HepG2 (cell line): ENCODE results near the gene LGALS3. TPM values are rescaled to one million over a fixed set of nuclear protein-coding genes. Genes with fewer than 3 reads are reported as not detected.

Experiments
- ATAC-seq: fragments of 200-7000 bp; cut with Tn5 transposase; 3 replicates; pipeline ENCODE4 v1.9.1; 2020; ENCODE audit warnings: mild to moderate bottlenecking, moderate library complexity
- BruUV-seq: library from RNA; stranded (reverse); fragments of 400-500 nt; replicated peaks from 2 replicates; lab custom pipeline; 2021; lab: Mats Ljungman, UMichigan
- CTCF ChIA-PET: fragments of 300-600 bp; formaldehyde crosslinking; extraction: SDS; loops from one replicate; lab custom pipeline; 2021; ENCODE audit warnings: low total read pairs, inconsistent platforms, low intra/inter-chr PET ratio; lab: Yijun Ruan, JAX
- POLR2A ChIA-PET: fragments of 350-600 bp; sonication (Branson Sonifier 250); formaldehyde crosslinking; loops from one replicate; lab custom pipeline; 2020; ENCODE audit warnings: antibody characterized with exemption, inconsistent platforms; lab: Yijun Ruan, JAX
- DNase-seq: peaks from one replicate; pipeline ENCODE4 v3.0.0-alpha.2; 2015; ENCODE audit warnings: low spot score
- FAIRE-seq: peaks from 3 replicates; lab custom pipeline; 2011; peaks lifted over from hg19 to GRCh38; lab: Jason Lieb, UNC
- H2AFZ ChIP-seq: one replicate; pipeline ENCODE4 v1.6.1; 2011; ENCODE audit warnings: low read length, inconsistent platforms
- H3K27ac ChIP-seq: fragments of 300-600 bp; 3 replicates; pipeline ENCODE4 v1.8.0; 2011; ENCODE audit warnings: mixed run types, mild to moderate bottlenecking, mixed read lengths, low read length, inconsistent platforms; ENCODE audit not compliant: insufficient read depth; ENCODE audit errors: extremely low read length
- H3K27me3 ChIP-seq, 2 experiments: fragments of 200-600 bp in 1 of 2; 2 replicates in 1 of 2; 3 replicates in 1 of 2; pipeline versions ENCODE4 v1.6.0 to v1.8.0; 2011; ENCODE audit warnings: low read length in 2 of 2, mild to moderate bottlenecking in 2 of 2, moderate library complexity in 2 of 2, inconsistent platforms in 1 of 2; ENCODE audit not compliant: insufficient read depth in 2 of 2, control insufficient read depth in 1 of 2
- H3K36me3 ChIP-seq, 2 experiments: fragments of 200-600 bp in 1 of 2; replicated peaks in 1 of 2; 2 replicates in 1 of 2; 3 replicates in 1 of 2; pipeline versions ENCODE4 v1.5.1 to v1.8.0; 2011; ENCODE audit warnings: low read length in 2 of 2, inconsistent platforms in 1 of 2; ENCODE audit not compliant: insufficient read depth in 2 of 2, control insufficient read depth in 1 of 2
- H3K4me1 ChIP-seq: 2 replicates; pipeline ENCODE4 v1.5.1; 2012; ENCODE audit warnings: low read length, inconsistent platforms; ENCODE audit not compliant: insufficient read depth
- H3K4me2 ChIP-seq: 2 replicates; pipeline ENCODE4 v1.6.0; 2011; ENCODE audit warnings: low read depth, low read length, inconsistent platforms
- H3K4me3 ChIP-seq, 3 experiments: fragments of 200-600 bp in 1 of 3; sonication (generic), shearing (Covaris generic) in 1 of 3; replicated peaks in 1 of 3; 2 replicates each; pipeline ENCODE4 v1.5.1; 2011 to 2016; ENCODE audit warnings: low read length in 3 of 3, inconsistent platforms in 2 of 3, low read depth in 2 of 3, mild to moderate bottlenecking in 2 of 3, control low read depth in 1 of 3, mixed read lengths in 1 of 3; ENCODE audit not compliant: insufficient read depth in 1 of 3
- H3K79me2 ChIP-seq: one replicate; pipeline ENCODE4 v1.6.1; 2011; ENCODE audit warnings: low read length, inconsistent platforms; ENCODE audit not compliant: insufficient read depth
- H3K9ac ChIP-seq: 2 replicates; pipeline ENCODE4 v1.6.0; 2011; ENCODE audit warnings: mild to moderate bottlenecking, low read depth, low read length, inconsistent platforms; ENCODE audit not compliant: insufficient read depth
- H3K9me3 ChIP-seq: 2 replicates; pipeline ENCODE4 v1.5.1; 2012; ENCODE audit warnings: mild to moderate bottlenecking, low read length
- H4K20me1 ChIP-seq: 2 replicates; pipeline ENCODE4 v1.6.0; 2011; ENCODE audit warnings: inconsistent platforms, mild to moderate bottlenecking, low read length, moderate library complexity; ENCODE audit not compliant: insufficient read depth
- STAG1 ChIP-seq: sonication (generic); formaldehyde crosslinking; IDR thresholded peaks from 2 replicates; pipeline ENCODE4 v1.4.0; 2020; ENCODE audit warnings: missing genetic modification reagents
- SYNCRIP ChIP-seq: fragments of 200-400 bp; formaldehyde crosslinking; IDR thresholded peaks from 2 replicates; pipeline ENCODE4 v1.6.1; 2018; ENCODE audit warnings: mild to moderate bottlenecking, low read depth, low read length; ENCODE audit not compliant: insufficient read depth
- TP53 ChIP-seq: sonication (generic); formaldehyde crosslinking; conservative IDR thresholded peaks from 2 replicates; pipeline ENCODE4 v1.4.0; 2020; ENCODE audit warnings: missing genetic modification reagents
- ZNF34 ChIP-seq: sonication (generic); formaldehyde crosslinking; IDR thresholded peaks from 2 replicates; pipeline ENCODE4 v1.4.0; 2020; ENCODE audit warnings: mild to moderate bottlenecking, missing genetic modification reagents, borderline replicate concordance
- ZNF44 ChIP-seq: sonication (generic); formaldehyde crosslinking; IDR thresholded peaks from 2 replicates; pipeline ENCODE4 v1.5.1; 2020; ENCODE audit warnings: mild to moderate bottlenecking, missing genetic modification reagents
- ZNF557 ChIP-seq: sonication (generic); formaldehyde crosslinking; IDR thresholded peaks from 2 replicates; pipeline ENCODE4 v1.4.0; 2020; ENCODE audit warnings: missing genetic modification reagents
- in situ Hi-C: cut with HindIII; loops from 2 replicates; pipeline ENCODE4 v1.10.0; 2017; ENCODE audit warnings: low pct_unique_long_range_greater_than_20kb; ENCODE audit not compliant: extremely low pct_ligation_motif_present
- intact Hi-C: fragments of 100-400 bp; cut with micrococcal nuclease; formaldehyde crosslinking; loops from one replicate; pipeline ENCODE4 v1.10.0; 2022; ENCODE audit not compliant: unreplicated experiment
- polyA plus RNA-seq, 8 experiments: library from polyadenylated mRNA; depleted of rRNA in 3 of 8; stranded (reverse) in 7 of 8; unstranded in 1 of 8; fragments of >200 nt; fragmentation: Illumina TruSeq in 4 of 8; extraction: Trizol in 4 of 8; gene quantifications; 2 replicates each; pipeline versions ENCODE4 v1.2.1 to v1.2.3, GENCODE V29; 2011 to 2016; ENCODE audit warnings: low read depth in 4 of 8, missing spikeins in 1 of 8, mixed read lengths in 1 of 8; ENCODE audit not compliant: insufficient read depth in 1 of 8
- total RNA-seq, 5 experiments: library from RNA; depleted of rRNA; stranded (reverse); fragments of >200 nt; fragmentation: Illumina TruSeq; extraction: Trizol; gene quantifications; 2 replicates each; pipeline ENCODE4 v1.2.3, GENCODE V29; 2016; ENCODE audit warnings: low read depth in 1 of 5
- TF ChIP-seq, protein P1 (sequence below): sonication (generic); formaldehyde crosslinking; IDR thresholded peaks from 2 replicates; pipeline ENCODE4 v1.4.0; 2020; ENCODE audit warnings: missing genetic modification reagents, borderline replicate concordance
- TF ChIP-seq, protein P2 (sequence below): sonication (generic); formaldehyde crosslinking; IDR thresholded peaks from 2 replicates; pipeline ENCODE4 v1.4.0; 2020; ENCODE audit warnings: missing genetic modification reagents
- TF ChIP-seq, protein P3 (sequence below): conservative IDR thresholded peaks from 2 replicates; pipeline ENCODE4 v1.6.1; 2018; ENCODE audit warnings: missing genetic modification reagents

Gene LGALS3
- total and polyA plus RNA-seq, 2 of the 13 experiments (the other 11 are each of a cell fraction or from before 2014, with no cell fraction given), result 5.0 to 97.4 TPM

DNA sequence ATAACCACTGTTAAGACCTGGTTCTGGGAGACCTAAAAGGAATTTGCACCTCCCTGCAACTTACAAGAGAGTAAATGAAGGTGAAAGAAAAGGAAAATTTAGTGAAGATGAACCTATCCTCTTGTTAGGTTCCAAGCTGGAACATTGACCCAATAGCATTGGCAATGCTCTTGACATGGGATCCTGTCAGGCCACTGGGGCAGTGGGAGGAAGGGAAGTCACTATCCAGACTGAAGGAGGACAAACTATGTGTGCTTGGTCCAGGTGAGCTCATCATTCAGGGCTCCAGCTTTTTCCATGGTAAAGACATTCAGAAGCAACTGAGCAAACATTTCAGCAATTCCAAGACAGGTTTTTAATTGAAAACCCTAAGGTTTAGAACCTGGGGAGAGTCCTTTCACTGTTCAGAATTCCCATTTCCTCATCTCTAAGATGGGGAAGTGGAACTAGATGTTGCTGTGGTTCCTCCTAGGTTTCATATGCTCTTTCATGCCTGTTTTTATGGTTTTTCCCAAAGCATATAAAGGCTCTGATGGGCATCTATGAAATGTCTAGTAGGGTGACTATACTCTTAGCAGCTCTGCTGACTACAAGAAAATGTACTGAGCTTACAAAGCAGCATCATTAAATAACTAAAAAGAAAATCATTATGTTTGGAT is 44.5 kb upstream of the LGALS3 start:
- 0 out of 2 replicates have a peak, but pooled peaks cover 4% of the 10 kb centered on the region for H3K4me1 ChIP-seq
- DNase-seq, result no peak
- no peaks in the 10 kb centered on the region for H3K9me3 ChIP-seq
- H3K9ac ChIP-seq, result no peak overlapping the region
- H3K4me2 ChIP-seq, result no peak overlapping the region
- no peaks in the 10 kb centered on the region for H4K20me1 ChIP-seq
- CTCF ChIA-PET, result no interaction called here
- H3K79me2 ChIP-seq, result no peaks in the 10 kb centered on the region
- BruUV-seq, result no TSS peak
- no peaks in the 10 kb centered on the region for H3K36me3 ChIP-seq
- no peak overlapping the region for H3K4me3 ChIP-seq
- no peaks in the 10 kb centered on the region for H3K27me3 ChIP-seq
- ATAC-seq, result no peak
- no peak overlapping the region for H2AFZ ChIP-seq
- no peak overlapping the region for H3K27ac ChIP-seq
- POLR2A ChIA-PET, result interaction anchor here (1.1 kb wide), 1 partner anchor 33 kb away, joined by 3 read pairs; the partner anchor contains the start of gene MAPK1IP1L
- in situ Hi-C loops, result no loop called here
- intact Hi-C loops, result no loop called here
- FAIRE-seq, result no peak
- TF ChIP-seq ZNF34 (CRISPR knock-in tag) (no peak), ZNF557 (CRISPR knock-in tag) (no peak), STAG1 (CRISPR knock-in tag) (no peak), SYNCRIP (no peak), ZNF44 (CRISPR knock-in tag) (no peak), TP53 (no peak)
- TF ChIP-seq, protein P1, sequence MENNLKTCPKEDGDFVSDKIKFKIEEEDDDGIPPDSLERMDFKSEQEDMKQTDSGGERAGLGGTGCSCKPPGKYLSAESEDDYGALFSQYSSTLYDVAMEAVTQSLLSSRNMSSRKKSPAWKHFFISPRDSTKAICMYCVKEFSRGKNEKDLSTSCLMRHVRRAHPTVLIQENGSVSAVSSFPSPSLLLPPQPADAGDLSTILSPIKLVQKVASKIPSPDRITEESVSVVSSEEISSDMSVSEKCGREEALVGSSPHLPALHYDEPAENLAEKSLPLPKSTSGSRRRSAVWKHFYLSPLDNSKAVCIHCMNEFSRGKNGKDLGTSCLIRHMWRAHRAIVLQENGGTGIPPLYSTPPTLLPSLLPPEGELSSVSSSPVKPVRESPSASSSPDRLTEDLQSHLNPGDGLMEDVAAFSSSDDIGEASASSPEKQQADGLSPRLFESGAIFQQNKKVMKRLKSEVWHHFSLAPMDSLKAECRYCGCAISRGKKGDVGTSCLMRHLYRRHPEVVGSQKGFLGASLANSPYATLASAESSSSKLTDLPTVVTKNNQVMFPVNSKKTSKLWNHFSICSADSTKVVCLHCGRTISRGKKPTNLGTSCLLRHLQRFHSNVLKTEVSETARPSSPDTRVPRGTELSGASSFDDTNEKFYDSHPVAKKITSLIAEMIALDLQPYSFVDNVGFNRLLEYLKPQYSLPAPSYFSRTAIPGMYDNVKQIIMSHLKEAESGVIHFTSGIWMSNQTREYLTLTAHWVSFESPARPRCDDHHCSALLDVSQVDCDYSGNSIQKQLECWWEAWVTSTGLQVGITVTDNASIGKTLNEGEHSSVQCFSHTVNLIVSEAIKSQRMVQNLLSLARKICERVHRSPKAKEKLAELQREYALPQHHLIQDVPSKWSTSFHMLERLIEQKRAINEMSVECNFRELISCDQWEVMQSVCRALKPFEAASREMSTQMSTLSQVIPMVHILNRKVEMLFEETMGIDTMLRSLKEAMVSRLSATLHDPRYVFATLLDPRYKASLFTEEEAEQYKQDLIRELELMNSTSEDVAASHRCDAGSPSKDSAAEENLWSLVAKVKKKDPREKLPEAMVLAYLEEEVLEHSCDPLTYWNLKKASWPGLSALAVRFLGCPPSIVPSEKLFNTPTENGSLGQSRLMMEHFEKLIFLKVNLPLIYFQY (CRISPR knock-in tag), result no peak
- TF ChIP-seq, protein P2, sequence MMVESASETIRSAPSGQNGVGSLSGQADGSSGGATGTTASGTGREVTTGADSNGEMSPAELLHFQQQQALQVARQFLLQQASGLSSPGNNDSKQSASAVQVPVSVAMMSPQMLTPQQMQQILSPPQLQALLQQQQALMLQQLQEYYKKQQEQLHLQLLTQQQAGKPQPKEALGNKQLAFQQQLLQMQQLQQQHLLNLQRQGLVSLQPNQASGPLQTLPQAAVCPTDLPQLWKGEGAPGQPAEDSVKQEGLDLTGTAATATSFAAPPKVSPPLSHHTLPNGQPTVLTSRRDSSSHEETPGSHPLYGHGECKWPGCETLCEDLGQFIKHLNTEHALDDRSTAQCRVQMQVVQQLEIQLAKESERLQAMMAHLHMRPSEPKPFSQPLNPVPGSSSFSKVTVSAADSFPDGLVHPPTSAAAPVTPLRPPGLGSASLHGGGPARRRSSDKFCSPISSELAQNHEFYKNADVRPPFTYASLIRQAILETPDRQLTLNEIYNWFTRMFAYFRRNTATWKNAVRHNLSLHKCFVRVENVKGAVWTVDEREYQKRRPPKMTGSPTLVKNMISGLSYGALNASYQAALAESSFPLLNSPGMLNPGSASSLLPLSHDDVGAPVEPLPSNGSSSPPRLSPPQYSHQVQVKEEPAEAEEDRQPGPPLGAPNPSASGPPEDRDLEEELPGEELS (CRISPR knock-in tag), result no peak
- TF ChIP-seq, protein P3, sequence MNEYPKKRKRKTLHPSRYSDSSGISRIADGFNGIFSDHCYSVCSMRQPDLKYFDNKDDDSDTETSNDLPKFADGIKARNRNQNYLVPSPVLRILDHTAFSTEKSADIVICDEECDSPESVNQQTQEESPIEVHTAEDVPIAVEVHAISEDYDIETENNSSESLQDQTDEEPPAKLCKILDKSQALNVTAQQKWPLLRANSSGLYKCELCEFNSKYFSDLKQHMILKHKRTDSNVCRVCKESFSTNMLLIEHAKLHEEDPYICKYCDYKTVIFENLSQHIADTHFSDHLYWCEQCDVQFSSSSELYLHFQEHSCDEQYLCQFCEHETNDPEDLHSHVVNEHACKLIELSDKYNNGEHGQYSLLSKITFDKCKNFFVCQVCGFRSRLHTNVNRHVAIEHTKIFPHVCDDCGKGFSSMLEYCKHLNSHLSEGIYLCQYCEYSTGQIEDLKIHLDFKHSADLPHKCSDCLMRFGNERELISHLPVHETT (CRISPR knock-in tag), result no peak
